GM21367 (cell line): ENCODE data around the gene RHOG.

Experiments used
- ATAC-seq: cut with Tn5 transposase; IDR thresholded peaks from one replicate; pipeline ENCODE4 v1.9.1; 2021; ENCODE audit not compliant: unreplicated experiment

RHOG gene

GRCh38 chr11:3781423-3781822, 59.3 kb downstream of the RHOG start:
- no peak for ATAC-seq
